Stomach (tissue), 4 donors: ENCODE results near the gene RPL27.

Experiments used
- POLR2A ChIP-seq, 4 donors: fragments of 450-650 bp; IDR thresholded peaks; one replicate each; pipeline ENCODE4 v1.6.1; 2016; ENCODE audit warnings: antibody characterized with exemption in 4 of 4, control low read depth in 2 of 4, mild to moderate bottlenecking in 1 of 4, moderate library complexity in 1 of 4
- POLR2AphosphoS5 ChIP-seq, 3 donors: sonication (generic); formaldehyde crosslinking; IDR thresholded peaks; one replicate each; pipeline ENCODE4 v1.6.1; 2016; ENCODE audit warnings: antibody characterized with exemption in 3 of 3
- TF ChIP-seq, protein P1 (sequence below), 7 experiments: fragments of 450-650 bp in 4 of 7; fragments of 200-600 bp in 3 of 7; sonication (generic) in 3 of 7; IDR thresholded peaks; one replicate each; pipeline ENCODE4 v1.5.1; 2016 to 2019; ENCODE audit warnings: antibody characterized with exemption in 7 of 7, control low read depth in 2 of 7, mild to moderate bottlenecking in 1 of 7

DNA sequence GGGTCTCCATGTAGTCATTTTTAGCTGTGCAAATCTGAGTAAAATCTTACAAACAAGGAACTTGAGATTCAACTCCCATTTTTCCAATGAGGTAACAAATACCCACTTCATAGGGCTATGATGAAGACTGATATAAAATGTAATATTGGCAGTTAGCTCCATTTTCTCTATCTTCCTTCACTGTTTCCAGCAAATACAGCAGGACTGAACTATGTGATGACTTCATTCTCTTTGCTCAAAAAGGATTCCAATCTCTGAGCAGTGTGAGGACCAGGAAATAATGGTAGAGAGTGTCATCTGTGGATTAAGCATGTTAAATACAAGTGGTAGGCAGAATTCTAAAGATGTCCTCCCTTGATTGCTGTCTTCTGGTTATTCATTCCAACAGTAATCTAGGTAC lies 45.1 kb downstream of the RPL27 start:
- no peak for TF ChIP-seq POLR2AphosphoS5 (IDR thresholded peaks at IDR 0.05)
- TF ChIP-seq, protein P1, sequence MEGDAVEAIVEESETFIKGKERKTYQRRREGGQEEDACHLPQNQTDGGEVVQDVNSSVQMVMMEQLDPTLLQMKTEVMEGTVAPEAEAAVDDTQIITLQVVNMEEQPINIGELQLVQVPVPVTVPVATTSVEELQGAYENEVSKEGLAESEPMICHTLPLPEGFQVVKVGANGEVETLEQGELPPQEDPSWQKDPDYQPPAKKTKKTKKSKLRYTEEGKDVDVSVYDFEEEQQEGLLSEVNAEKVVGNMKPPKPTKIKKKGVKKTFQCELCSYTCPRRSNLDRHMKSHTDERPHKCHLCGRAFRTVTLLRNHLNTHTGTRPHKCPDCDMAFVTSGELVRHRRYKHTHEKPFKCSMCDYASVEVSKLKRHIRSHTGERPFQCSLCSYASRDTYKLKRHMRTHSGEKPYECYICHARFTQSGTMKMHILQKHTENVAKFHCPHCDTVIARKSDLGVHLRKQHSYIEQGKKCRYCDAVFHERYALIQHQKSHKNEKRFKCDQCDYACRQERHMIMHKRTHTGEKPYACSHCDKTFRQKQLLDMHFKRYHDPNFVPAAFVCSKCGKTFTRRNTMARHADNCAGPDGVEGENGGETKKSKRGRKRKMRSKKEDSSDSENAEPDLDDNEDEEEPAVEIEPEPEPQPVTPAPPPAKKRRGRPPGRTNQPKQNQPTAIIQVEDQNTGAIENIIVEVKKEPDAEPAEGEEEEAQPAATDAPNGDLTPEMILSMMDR (IDR thresholded peaks at IDR 0.05): no peak
- TF ChIP-seq POLR2A (IDR thresholded peaks at IDR 0.05): no peak
